NCI-H524 (cell line): ENCODE results near the gene SLC15A4.

ENCODE experiments used
- DNase-seq, 2 experiments: peaks; one replicate each; lab custom pipeline; 2025; lab: John Stamatoyannopoulos, UW

The SLC15A4 gene

DNA sequence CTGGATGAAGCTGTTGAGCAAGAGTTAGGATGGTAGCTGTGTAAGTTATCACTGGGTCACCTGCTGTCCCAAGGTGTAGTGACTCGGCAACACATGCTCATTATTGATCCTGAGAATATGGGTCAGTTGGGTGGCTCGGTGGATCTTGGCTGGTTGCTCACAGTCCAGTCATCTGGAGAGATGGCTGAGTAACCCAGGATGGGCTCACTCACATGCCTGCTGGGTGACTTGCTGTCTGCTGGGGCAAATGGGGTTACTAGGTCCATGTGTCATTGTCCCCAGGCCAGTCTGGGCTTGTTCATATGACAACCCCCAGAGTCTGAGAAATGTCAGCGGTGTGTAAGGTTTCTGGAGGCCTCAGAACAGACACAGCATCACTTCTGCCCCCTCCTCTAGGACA, 69.5 kb downstream of the SLC15A4 start:
- DNase-seq: no peak

DNA sequence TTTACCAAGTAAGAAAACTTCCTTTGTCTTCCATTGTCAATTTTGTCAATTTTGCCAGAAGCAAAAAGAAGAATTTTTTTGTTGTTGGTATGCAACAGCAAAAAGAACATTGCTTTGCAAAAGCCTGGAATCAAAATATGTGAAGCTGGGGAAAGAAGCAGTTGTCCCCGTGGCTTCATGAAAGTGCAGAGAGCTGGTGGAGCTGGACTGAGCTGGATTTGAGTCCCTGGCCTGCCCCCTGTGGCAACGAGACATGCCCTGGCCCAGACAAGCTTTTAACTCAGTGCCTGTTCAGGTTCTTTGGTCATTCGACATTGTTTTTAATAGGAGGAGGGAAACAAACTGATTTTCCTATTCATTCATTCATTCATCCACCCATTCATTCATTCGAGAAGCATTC, 70.3 kb downstream of the SLC15A4 start:
- DNase-seq: no peak

DNA sequence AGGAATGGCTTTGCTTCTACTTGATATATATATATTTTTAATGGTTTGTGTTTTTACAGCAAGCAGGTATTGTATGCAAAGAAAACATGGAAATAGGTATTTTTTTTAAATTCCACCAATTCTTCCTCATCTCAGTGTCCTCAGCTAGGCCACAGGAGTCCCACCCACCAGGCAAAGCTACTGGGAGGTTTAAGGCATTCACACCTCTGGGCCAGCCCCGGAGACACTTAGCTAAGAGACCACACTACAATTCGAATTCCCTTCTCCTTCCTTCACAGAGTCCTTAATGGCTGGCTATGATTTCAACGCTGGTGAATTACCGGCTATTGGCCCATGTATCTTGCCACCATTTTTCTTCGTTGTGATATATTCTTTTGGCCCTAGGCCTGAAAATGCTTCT, 71.4 kb downstream of the SLC15A4 start:
- no peak for DNase-seq

DNA sequence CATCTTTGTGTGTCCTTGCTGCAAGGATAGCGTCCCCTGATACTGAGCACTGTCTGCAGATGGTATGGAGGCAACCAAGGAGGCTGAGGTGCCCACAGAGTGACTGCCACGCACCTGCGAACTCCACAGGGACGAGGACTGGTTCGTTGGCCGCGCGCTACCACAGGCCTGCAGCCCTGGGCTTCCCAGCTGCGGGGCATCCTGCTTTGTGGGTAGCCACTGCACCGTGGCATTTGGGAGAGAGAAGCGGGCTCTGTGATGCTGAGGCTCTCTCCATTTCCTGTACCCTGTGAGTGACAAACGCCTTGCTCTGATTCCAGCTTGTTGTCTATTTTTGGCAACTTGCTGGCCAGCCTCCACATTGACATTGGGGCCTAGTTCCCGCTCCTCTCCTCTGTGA, 76.3 kb downstream of the SLC15A4 start:
- DNase-seq: no peak

DNA sequence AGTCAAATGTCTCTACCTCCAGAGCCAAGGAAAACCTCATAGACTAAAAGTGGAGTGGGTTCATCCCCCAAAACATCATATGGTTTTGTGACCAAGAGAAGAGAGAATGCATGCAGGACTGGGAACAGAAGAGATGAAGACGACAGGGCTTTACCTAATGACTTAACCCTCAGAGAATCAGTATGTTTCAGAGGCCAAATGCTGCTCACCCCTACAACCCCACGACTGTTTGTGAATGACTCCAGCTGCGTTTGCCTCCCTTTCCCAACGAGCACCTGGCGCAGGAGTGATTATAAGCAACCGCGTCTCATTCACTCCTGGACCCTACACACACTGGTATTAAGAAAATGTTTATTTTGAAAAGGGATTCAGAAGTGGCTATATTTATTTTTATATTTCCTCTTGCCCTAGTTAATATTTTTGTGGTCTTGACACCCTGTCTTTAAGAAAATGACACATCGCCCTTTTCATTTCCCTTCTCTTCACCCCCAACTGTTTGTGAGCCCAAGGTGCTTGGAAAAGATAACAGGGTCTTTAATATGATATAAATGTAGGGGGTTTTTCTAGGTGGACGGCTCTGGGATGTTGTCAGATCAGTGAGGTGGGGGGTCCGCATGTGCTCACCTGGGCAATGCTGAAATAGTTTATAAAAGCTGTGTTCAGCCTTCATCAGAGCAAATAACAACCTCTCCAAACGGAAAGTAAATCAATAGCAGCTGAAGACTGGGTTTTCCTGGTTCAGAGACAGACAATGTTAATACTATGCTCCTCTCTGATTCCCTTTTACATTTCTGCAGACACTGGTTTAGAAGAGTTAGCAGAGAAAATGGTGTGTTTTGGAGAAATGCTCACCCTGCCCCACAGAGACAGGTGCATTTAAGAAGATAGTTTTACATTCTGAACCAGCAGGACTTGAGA, 77.7 kb downstream of the SLC15A4 start:
- DNase-seq: no peak

DNA sequence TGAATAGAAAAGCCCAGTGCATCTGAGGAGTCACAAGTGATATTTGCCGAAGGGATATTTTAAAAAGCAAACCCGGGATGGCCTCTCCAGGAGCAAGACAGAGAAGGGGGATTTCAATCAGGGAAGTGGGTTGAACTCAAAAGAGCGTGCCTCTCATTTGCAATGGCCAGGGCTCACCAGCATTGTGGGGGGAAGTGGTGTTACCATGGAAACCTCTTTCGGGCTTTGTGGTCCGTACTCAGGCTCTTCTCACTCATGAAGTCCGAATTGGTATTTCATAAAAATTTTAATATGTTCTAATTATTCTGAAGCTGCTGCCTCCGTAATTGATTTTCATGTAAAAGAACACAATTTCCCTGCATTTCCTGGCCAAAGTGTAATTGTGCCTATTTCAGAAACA, 79.8 kb downstream of the SLC15A4 start:
- no peak for DNase-seq
